GM10248 (cell line): ENCODE data around the gene FAM83F.
"Not testable (repeated sequence)": the region's sequence is repeated elsewhere in the genome, so short reads cannot be mapped to it uniquely, and the experiment has no call there.

ENCODE experiments used
- CTCF ChIA-PET: fragments of 300-600 bp; sonication (Branson Sonifier 250); formaldehyde crosslinking; extraction: SDS; loops from one replicate; lab custom pipeline; 2021; ENCODE audit warnings: antibody characterized with exemption; lab: Yijun Ruan, JAX
- POLR2A ChIA-PET: fragments of 350-650 bp; sonication (Branson Sonifier 250); formaldehyde crosslinking; extraction: SDS; loops from one replicate; lab custom pipeline; 2020; ENCODE audit warnings: antibody characterized with exemption; lab: Yijun Ruan, JAX
- DNase-seq: peaks from one replicate; pipeline ENCODE4 v3.0.0; 2012; ENCODE audit errors: extremely low spot score
- TF ChIP-seq, protein P1 (sequence below): IDR thresholded peaks from 2 replicates; pipeline ENCODE4 v1.5.1; 2012; ENCODE audit warnings: mild to moderate bottlenecking, low read depth; ENCODE audit errors: extremely low read depth, missing control alignments, control extremely low read depth

The FAM83F gene

GRCh38 chr22:40022536-40023240 lies 27.9 kb downstream of the FAM83F start:
- TF ChIP-seq, protein P1, sequence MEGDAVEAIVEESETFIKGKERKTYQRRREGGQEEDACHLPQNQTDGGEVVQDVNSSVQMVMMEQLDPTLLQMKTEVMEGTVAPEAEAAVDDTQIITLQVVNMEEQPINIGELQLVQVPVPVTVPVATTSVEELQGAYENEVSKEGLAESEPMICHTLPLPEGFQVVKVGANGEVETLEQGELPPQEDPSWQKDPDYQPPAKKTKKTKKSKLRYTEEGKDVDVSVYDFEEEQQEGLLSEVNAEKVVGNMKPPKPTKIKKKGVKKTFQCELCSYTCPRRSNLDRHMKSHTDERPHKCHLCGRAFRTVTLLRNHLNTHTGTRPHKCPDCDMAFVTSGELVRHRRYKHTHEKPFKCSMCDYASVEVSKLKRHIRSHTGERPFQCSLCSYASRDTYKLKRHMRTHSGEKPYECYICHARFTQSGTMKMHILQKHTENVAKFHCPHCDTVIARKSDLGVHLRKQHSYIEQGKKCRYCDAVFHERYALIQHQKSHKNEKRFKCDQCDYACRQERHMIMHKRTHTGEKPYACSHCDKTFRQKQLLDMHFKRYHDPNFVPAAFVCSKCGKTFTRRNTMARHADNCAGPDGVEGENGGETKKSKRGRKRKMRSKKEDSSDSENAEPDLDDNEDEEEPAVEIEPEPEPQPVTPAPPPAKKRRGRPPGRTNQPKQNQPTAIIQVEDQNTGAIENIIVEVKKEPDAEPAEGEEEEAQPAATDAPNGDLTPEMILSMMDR, result no peak
- no peak for DNase-seq
- CTCF ChIA-PET, result interaction anchor here (1.0 to 21.4 kb wide), 7 partner anchors 8 to 521 kb away, joined by 3 to 419 read pairs (median 3); partner anchors contain the start of genes MIEF1 and RPS19BP1
- POLR2A ChIA-PET, result interaction anchor here (0.6 kb wide), 1 partner anchor 408 kb away, joined by 3 read pairs; no protein-coding TSS in a partner anchor

GRCh38 chr22:40023341-40023841 lies 28.6 kb downstream of the FAM83F start:
- TF ChIP-seq, protein P1, result no peak
- ChIA-PET CTCF (interaction anchor here (1.0 to 21.4 kb wide), 19 partner anchors 10 to 521 kb away, joined by 3 to 419 read pairs (median 7); partner anchors contain the start of genes MIEF1 and RPS19BP1), POLR2A (interaction anchor here (0.6 kb wide), 1 partner anchor 409 kb away, joined by 3 read pairs; no protein-coding TSS in a partner anchor)
- DNase-seq, result no peak

DNA sequence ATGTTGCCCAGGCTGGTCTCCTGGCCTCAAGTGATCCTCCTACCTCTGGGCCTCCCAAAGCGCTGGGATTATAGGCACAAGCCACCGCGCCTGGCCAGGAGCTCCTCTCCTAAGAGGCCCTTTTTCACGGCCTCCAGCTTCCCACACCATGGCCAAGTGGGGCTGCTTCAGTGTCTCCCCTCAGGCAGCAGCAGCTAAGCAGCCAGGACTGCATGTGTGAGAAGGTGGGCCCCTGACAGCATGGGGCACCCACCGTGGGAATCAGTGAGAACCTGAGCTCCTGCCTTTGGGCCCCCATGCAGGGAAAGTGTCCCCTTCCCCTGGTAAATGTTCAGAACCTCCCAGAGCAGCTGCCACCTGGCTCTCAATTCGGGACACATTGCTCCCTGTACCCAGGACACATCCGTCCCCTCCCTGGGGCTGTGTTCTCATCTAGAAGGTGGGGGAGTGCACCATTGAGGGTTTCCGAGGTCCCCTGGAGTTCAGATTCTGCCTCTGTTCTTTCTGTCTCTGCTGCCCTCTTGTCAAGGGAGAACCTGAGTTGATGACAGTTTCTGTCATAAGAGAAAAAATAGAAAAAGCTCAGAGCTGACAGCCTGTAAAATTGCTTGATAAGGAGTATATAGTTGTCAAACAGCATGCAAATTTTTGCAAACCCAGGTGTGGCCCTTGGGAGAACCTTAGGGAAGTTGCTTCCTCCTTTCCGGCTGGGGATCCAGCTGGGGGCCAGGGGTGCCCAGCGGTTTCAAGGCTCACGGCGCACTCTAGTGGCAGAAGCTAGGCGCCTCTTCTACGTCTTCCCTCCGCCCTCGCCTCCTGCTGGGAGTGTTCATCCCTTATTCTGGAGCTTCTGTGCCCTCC lies 29.7 kb downstream of the FAM83F start:
- TF ChIP-seq, protein P1, result peak; percentile 87
- POLR2A ChIA-PET, result interaction anchor here (1.5 kb wide), 1 partner anchor 19 kb away, joined by 6 read pairs; no protein-coding TSS in a partner anchor

GRCh38 chr22:40025062-40025379 lies 30.3 kb downstream of the FAM83F start:
- not testable (repeated sequence) for DNase-seq
- ChIA-PET POLR2A (interaction anchor here (1.5 kb wide), 1 partner anchor 19 kb away, joined by 6 read pairs; no protein-coding TSS in a partner anchor), CTCF (interaction anchor here (0.7 to 21.4 kb wide), 53 partner anchors 9 to 1973 kb away, joined by 3 to 419 read pairs (median 6); partner anchors contain the start of genes CACNA1I, FAM83F, MIEF1 and RPS19BP1)

More for the DNA sequence above, 29.7 kb downstream of the FAM83F start:
- CTCF ChIA-PET, result interaction anchor here (0.7 to 21.4 kb wide), 56 partner anchors 8 to 1972 kb away, joined by 3 to 419 read pairs (median 5); partner anchors contain the start of genes CACNA1I, FAM83F, MIEF1 and RPS19BP1
- peak; percentile 87 for DNase-seq

DNA sequence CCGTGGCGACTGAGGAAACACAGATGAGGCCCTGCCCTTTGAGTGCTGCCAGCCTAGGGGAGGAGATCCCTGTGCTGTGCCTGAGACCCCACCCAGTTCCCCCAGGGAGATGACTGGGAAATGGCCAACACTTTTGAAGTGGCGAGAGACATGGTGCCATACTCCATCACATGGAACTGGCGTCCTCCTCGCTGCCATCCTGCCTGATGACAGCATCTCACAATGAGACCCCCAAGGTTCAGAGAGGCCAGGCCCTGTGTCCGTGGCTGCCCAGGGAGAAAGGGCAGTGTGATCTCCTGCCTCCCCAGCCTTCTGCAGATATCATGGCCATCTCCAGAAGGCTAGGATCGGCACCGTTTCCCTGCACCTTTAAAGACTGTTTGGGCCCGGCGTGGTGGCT lies 31.1 kb downstream of the FAM83F start:
- no peak for DNase-seq
- CTCF ChIA-PET, result interaction anchor here (1.5 to 21.4 kb wide), 12 partner anchors 9 to 532 kb away, joined by 4 to 419 read pairs (median 10); partner anchors contain the start of genes CACNA1I and RPS19BP1
- TF ChIP-seq, protein P1, result no peak
- POLR2A ChIA-PET, result interaction anchor here (1.5 kb wide), 1 partner anchor 18 kb away, joined by 6 read pairs; no protein-coding TSS in a partner anchor

DNA sequence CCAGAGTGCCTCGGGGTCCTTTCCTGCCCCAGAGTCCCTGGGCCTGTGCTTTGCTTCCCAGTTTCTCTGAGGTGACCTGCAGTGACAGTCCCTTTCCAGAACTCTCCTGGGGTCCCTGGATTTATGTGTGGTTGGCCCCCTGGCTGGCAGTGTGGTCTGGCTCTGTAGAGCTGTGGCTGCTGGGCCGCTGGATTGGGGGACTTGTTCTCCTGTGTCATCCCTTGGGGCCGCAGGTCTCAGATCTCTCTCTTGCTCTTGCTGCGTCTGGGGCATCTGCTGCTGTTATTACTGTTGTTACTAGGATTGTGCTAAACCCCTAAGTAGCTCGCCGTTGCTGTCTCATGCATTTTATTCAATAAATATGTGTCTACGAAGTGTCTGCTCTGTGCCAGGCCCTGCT lies 31.9 kb downstream of the FAM83F start:
- ChIA-PET CTCF (interaction anchor here (1.1 to 21.4 kb wide), 3 partner anchors 10 to 487 kb away, joined by 3 to 419 read pairs (median 18); partner anchors contain the start of gene RPS19BP1), POLR2A (no interaction called here)
- no peak for DNase-seq
- TF ChIP-seq, protein P1, result no peak
